Hepatocyte (in vitro differentiated cells): ENCODE results near the gene CARD9.

ENCODE experiments used
- EZH2 ChIP-seq: fragments of 200-600 bp; sonication (generic); IDR thresholded peaks from 2 replicates; pipeline ENCODE4 v1.6.1; 2016; ENCODE audit warnings: antibody characterized with exemption, mild to moderate bottlenecking, borderline replicate concordance
- TF ChIP-seq, protein P1 (sequence below): fragments of 200-600 bp; sonication (generic); IDR thresholded peaks from 2 replicates; pipeline ENCODE4 v1.5.1; 2016; ENCODE audit warnings: antibody characterized with exemption, mild to moderate bottlenecking; ENCODE audit not compliant: poor library complexity

- TF ChIP-seq, protein P1, sequence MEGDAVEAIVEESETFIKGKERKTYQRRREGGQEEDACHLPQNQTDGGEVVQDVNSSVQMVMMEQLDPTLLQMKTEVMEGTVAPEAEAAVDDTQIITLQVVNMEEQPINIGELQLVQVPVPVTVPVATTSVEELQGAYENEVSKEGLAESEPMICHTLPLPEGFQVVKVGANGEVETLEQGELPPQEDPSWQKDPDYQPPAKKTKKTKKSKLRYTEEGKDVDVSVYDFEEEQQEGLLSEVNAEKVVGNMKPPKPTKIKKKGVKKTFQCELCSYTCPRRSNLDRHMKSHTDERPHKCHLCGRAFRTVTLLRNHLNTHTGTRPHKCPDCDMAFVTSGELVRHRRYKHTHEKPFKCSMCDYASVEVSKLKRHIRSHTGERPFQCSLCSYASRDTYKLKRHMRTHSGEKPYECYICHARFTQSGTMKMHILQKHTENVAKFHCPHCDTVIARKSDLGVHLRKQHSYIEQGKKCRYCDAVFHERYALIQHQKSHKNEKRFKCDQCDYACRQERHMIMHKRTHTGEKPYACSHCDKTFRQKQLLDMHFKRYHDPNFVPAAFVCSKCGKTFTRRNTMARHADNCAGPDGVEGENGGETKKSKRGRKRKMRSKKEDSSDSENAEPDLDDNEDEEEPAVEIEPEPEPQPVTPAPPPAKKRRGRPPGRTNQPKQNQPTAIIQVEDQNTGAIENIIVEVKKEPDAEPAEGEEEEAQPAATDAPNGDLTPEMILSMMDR = no peak
- no peak for TF ChIP-seq EZH2
Measured at GRCh38 chr9:136366826-136367225, 6.6 kb downstream of the CARD9 start.
